Mammary epithelial cell (primary cell): ENCODE results near the gene BLZF1.

ENCODE experiments used
- EZH2 ChIP-seq: IDR thresholded peaks from 2 replicates; pipeline ENCODE4 v1.6.1; 2012; ENCODE audit warnings: low read length, inconsistent platforms, borderline replicate concordance
- TF ChIP-seq, protein P1 (sequence below), 2 donors: IDR thresholded peaks in 1 of 2; conservative IDR thresholded peaks in 1 of 2; 2 replicates each; pipeline ENCODE4 v1.5.1; 2011 to 2012; ENCODE audit warnings: inconsistent platforms in 2 of 2, low read length in 2 of 2, mild to moderate bottlenecking in 2 of 2, control low read depth in 1 of 2, low read depth in 1 of 2; ENCODE audit not compliant: insufficient read depth in 1 of 2; ENCODE audit errors: extremely low read depth in 1 of 2

DNA sequence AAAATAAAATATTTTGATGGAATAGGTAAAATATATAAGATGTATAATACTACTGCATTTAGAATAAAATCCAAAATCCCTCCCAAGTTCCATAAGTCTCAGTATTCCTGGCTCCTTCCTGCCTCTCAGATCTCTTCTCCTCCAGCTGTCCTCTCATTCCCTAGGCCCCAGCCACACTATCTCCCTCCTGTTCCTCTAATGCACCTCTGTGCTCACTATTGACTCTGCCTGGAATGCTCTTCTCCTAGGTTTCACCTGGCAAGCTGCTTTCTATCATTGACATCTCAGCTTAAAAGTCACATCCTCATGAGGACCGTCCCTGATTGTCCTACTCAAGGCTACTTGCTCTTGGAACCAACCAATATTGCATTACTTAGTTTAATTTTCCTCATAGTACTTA lies 7.6 kb upstream of the BLZF1 start:
- TF ChIP-seq, protein P1, sequence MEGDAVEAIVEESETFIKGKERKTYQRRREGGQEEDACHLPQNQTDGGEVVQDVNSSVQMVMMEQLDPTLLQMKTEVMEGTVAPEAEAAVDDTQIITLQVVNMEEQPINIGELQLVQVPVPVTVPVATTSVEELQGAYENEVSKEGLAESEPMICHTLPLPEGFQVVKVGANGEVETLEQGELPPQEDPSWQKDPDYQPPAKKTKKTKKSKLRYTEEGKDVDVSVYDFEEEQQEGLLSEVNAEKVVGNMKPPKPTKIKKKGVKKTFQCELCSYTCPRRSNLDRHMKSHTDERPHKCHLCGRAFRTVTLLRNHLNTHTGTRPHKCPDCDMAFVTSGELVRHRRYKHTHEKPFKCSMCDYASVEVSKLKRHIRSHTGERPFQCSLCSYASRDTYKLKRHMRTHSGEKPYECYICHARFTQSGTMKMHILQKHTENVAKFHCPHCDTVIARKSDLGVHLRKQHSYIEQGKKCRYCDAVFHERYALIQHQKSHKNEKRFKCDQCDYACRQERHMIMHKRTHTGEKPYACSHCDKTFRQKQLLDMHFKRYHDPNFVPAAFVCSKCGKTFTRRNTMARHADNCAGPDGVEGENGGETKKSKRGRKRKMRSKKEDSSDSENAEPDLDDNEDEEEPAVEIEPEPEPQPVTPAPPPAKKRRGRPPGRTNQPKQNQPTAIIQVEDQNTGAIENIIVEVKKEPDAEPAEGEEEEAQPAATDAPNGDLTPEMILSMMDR (conservative IDR thresholded peaks at IDR 0.05 in 1 of 2, IDR thresholded peaks at IDR 0.05 in 1 of 2; ENCODE audit: extremely low read depth in 1 of 2, insufficient read depth in 1 of 2, low read depth in 1 of 2, low read length in 2 of 2) = no peak
- TF ChIP-seq EZH2 = no peak
